Fibroblast of the aortic adventitia (primary cell): Measurements from ENCODE around the gene FAM222B. TPM values are rescaled to one million over a fixed set of nuclear protein-coding genes. Genes with fewer than 3 reads are reported as not detected.
"Not testable (repeated sequence)": the region's sequence is repeated elsewhere in the genome, so short reads cannot be mapped to it uniquely, and the experiment has no call there.

Experiments used
- DNase-seq: peaks from one replicate; pipeline ENCODE4 v3.0.0-alpha.2; 2010; ENCODE audit warnings: low read depth
- H3K4me3 ChIP-seq: 2 replicates; pipeline ENCODE4 v1.5.1; 2011; ENCODE audit warnings: low read depth, mild to moderate bottlenecking, control low read depth, low read length, moderate library complexity
- CTCF ChIP-seq: IDR thresholded peaks from 2 replicates; pipeline ENCODE4 v1.5.1; 2011; ENCODE audit warnings: mild to moderate bottlenecking, low read length, control low read depth, inconsistent platforms; ENCODE audit not compliant: insufficient read depth
- total RNA-seq: library from RNA; depleted of rRNA; stranded (reverse); fragments of >200 nt; gene quantifications from 2 replicates; pipeline ENCODE4 v1.2.3, GENCODE V29; 2012; ENCODE audit warnings: low replicate concordance

Gene FAM222B
- total RNA-seq, 1 donor: 7.0 TPM

GRCh38 chr17:28723159-28723835 lies 119.3 kb downstream of the FAM222B start:
- no peak overlapping the region for H3K4me3 ChIP-seq
- DNase-seq: no peak

GRCh38 chr17:28722417-28723158 lies 120.0 kb downstream of the FAM222B start:
- no peak for DNase-seq
- H3K4me3 ChIP-seq: peak overlapping the region; percentile 37
- no peak for TF ChIP-seq CTCF

More at GRCh38 chr17:28723159-28723835, 119.3 kb downstream of the FAM222B start:
- no peak for TF ChIP-seq CTCF

GRCh38 chr17:28720997-28721329 lies 121.6 kb downstream of the FAM222B start:
- DNase-seq: not testable (repeated sequence)
- H3K4me3 ChIP-seq: peak overlapping the region; percentile 99

- peak overlapping the region; percentile 99 for H3K4me3 ChIP-seq
- DNase-seq: no peak
- TF ChIP-seq CTCF: no peak
Observed at GRCh38 chr17:28720247-28720996, 122.2 kb downstream of the FAM222B start.

- TF ChIP-seq CTCF: no peak
- no peak for DNase-seq
Observed at GRCh38 chr17:28719021-28719433, 123.6 kb downstream of the FAM222B start.

GRCh38 chr17:28718333-28719020 lies 124.1 kb downstream of the FAM222B start:
- DNase-seq: peak; percentile 55
- peak overlapping the region; percentile 99 for H3K4me3 ChIP-seq
- no peak for TF ChIP-seq CTCF

More at GRCh38 chr17:28719021-28719433, 123.6 kb downstream of the FAM222B start:
- peak overlapping the region; percentile 99 for H3K4me3 ChIP-seq
